Osteoblast (primary cell): Measurements from ENCODE around the gene CARD14. TPM values are rescaled to one million over a fixed set of nuclear protein-coding genes. Genes with fewer than 3 reads are reported as not detected.

Experiments
- DNase-seq: peaks from one replicate; pipeline ENCODE4 v3.0.0; 2011; ENCODE audit warnings: low spot score, mixed read lengths; ENCODE audit not compliant: insufficient read length; ENCODE audit errors: missing footprints
- H2AFZ ChIP-seq: 2 replicates; pipeline ENCODE4 v1.6.0; 2011; ENCODE audit warnings: mild to moderate bottlenecking, low read length
- H3K27ac ChIP-seq: 2 replicates; pipeline ENCODE4 v1.5.1; 2011; ENCODE audit warnings: mild to moderate bottlenecking, low read depth, low read length, moderate library complexity
- H3K27me3 ChIP-seq: 2 replicates; pipeline ENCODE4 v1.6.0; 2012; ENCODE audit warnings: mild to moderate bottlenecking, control low read depth, inconsistent platforms, low read length, moderate library complexity; ENCODE audit not compliant: insufficient read depth
- H3K36me3 ChIP-seq: 2 replicates; pipeline ENCODE4 v1.5.1; 2011; ENCODE audit warnings: mild to moderate bottlenecking, low read length, control low read depth, moderate library complexity; ENCODE audit not compliant: insufficient read depth
- H3K4me1 ChIP-seq: 2 replicates; pipeline ENCODE4 v1.5.1; 2011; ENCODE audit warnings: mild to moderate bottlenecking, low read length, control low read depth, moderate library complexity; ENCODE audit not compliant: insufficient read depth
- H3K4me2 ChIP-seq: 2 replicates; pipeline ENCODE4 v1.6.0; 2011; ENCODE audit warnings: mild to moderate bottlenecking, low read length; ENCODE audit not compliant: insufficient read depth
- H3K4me3 ChIP-seq: fragments of 200-600 bp; sonication (generic); 3 replicates; pipeline ENCODE4 v1.5.1; 2012; ENCODE audit warnings: mild to moderate bottlenecking, low read length, inconsistent platforms; ENCODE audit not compliant: insufficient read depth
- H3K79me2 ChIP-seq: 2 replicates; pipeline ENCODE4 v1.6.0; 2012; ENCODE audit warnings: mild to moderate bottlenecking, low read length, control low read depth, inconsistent platforms; ENCODE audit not compliant: insufficient read depth
- H3K9me3 ChIP-seq: 2 replicates; pipeline ENCODE4 v1.5.1; 2011; ENCODE audit warnings: low read depth, low read length, control low read depth
- H4K20me1 ChIP-seq: 2 replicates; pipeline ENCODE4 v1.6.0; 2012; ENCODE audit warnings: mild to moderate bottlenecking, low read length, control low read depth; ENCODE audit not compliant: insufficient read depth
- total RNA-seq: library from RNA; depleted of rRNA; stranded (reverse); fragments of >200 nt; gene quantifications from 2 replicates; pipeline ENCODE4 v1.2.3, GENCODE V29; 2012
- TF ChIP-seq, protein P1 (sequence below): IDR thresholded peaks from 2 replicates; pipeline ENCODE4 v1.5.1; 2011; ENCODE audit warnings: mild to moderate bottlenecking, low read depth, low read length, moderate library complexity; ENCODE audit errors: extremely low read depth

The CARD14 gene
- total RNA-seq, 1 donor: not detected

- H3K4me3 ChIP-seq: no peak overlapping the region
- no peaks in the 10 kb centered on the region for H3K4me1 ChIP-seq
- TF ChIP-seq, protein P1, sequence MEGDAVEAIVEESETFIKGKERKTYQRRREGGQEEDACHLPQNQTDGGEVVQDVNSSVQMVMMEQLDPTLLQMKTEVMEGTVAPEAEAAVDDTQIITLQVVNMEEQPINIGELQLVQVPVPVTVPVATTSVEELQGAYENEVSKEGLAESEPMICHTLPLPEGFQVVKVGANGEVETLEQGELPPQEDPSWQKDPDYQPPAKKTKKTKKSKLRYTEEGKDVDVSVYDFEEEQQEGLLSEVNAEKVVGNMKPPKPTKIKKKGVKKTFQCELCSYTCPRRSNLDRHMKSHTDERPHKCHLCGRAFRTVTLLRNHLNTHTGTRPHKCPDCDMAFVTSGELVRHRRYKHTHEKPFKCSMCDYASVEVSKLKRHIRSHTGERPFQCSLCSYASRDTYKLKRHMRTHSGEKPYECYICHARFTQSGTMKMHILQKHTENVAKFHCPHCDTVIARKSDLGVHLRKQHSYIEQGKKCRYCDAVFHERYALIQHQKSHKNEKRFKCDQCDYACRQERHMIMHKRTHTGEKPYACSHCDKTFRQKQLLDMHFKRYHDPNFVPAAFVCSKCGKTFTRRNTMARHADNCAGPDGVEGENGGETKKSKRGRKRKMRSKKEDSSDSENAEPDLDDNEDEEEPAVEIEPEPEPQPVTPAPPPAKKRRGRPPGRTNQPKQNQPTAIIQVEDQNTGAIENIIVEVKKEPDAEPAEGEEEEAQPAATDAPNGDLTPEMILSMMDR: no peak
- peaks cover 22% of the 10 kb centered on the region for H4K20me1 ChIP-seq
- H3K79me2 ChIP-seq: peaks cover 10% of the 10 kb centered on the region
- no peak overlapping the region for H3K4me2 ChIP-seq
- H3K27me3 ChIP-seq: no peaks in the 10 kb centered on the region
- DNase-seq: peak; percentile 75
- no peak overlapping the region for H3K27ac ChIP-seq
- no peak overlapping the region for H2AFZ ChIP-seq
- H3K9me3 ChIP-seq: no peaks in the 10 kb centered on the region
- peaks cover 31% of the 10 kb centered on the region for H3K36me3 ChIP-seq
These were observed 43.3 kb downstream of the CARD14 start for GRCh38 chr17:80212962-80213642.

- no peak overlapping the region for H2AFZ ChIP-seq
- TF ChIP-seq, protein P1: no peak
- H3K27ac ChIP-seq: no peak overlapping the region
- H3K4me1 ChIP-seq: no peaks in the 10 kb centered on the region
- H3K4me3 ChIP-seq: no peak overlapping the region
- H3K27me3 ChIP-seq: no peaks in the 10 kb centered on the region
- peaks cover 27% of the 10 kb centered on the region for H4K20me1 ChIP-seq
- H3K36me3 ChIP-seq: peaks cover 31% of the 10 kb centered on the region
- H3K79me2 ChIP-seq: peaks cover 15% of the 10 kb centered on the region
- no peaks in the 10 kb centered on the region for H3K9me3 ChIP-seq
- H3K4me2 ChIP-seq: no peak overlapping the region
- no peak for DNase-seq
These were observed 43.8 kb downstream of the CARD14 start for GRCh38 chr17:80213643-80213975.

- H3K4me2 ChIP-seq: no peak overlapping the region
- H3K27me3 ChIP-seq: no peaks in the 10 kb centered on the region
- no peak overlapping the region for H3K4me3 ChIP-seq
- no peak overlapping the region for H3K27ac ChIP-seq
- peaks cover 18% of the 10 kb centered on the region for H3K79me2 ChIP-seq
- TF ChIP-seq, protein P1: no peak
- H2AFZ ChIP-seq: no peak overlapping the region
- peaks cover 3% of the 10 kb centered on the region for H3K4me1 ChIP-seq
- peaks cover 30% of the 10 kb centered on the region for H4K20me1 ChIP-seq
- no peaks in the 10 kb centered on the region for H3K9me3 ChIP-seq
- DNase-seq: peak; percentile 65
- H3K36me3 ChIP-seq: peaks cover 31% of the 10 kb centered on the region
These were observed 44.4 kb downstream of the CARD14 start for GRCh38 chr17:80214012-80214877.

DNA sequence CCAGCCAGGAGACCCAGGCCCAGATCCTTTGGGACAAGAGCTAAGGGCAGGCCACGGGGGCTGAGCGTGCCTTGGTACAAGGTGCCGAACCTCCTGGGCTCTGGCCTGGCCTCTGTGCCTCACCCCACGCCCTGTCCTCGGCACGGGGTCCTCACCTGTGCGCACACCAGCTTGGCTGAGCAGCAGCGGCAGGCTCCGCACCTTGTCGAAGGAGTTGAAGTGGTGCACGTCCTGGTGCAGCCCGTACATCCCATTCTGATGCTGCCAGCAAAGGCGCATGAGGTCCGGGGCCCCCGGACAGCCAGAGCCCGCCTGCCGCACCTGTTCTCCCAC, 45.0 kb downstream of the CARD14 start:
- Histone ChIP-seq H3K79me2 (peaks cover 23% of the 10 kb centered on the region), H3K36me3 (peaks cover 27% of the 10 kb centered on the region), H3K4me3 (no peak overlapping the region)

More for the DNA sequence above, 45.0 kb downstream of the CARD14 start:
- DNase-seq: peak; percentile 67
- Histone ChIP-seq H3K9me3 (no peaks in the 10 kb centered on the region), H3K27ac (no peak overlapping the region), H2AFZ (no peak overlapping the region), H4K20me1 (peaks cover 30% of the 10 kb centered on the region), H3K27me3 (no peaks in the 10 kb centered on the region), H3K4me2 (no peak overlapping the region), H3K4me1 (peaks cover 9% of the 10 kb centered on the region)
- TF ChIP-seq, protein P1: no peak
